ENCODE measurements around the gene C21orf58.
"Not testable (repeated sequence)": the region's sequence is repeated elsewhere in the genome, so short reads cannot be mapped to it uniquely, and the experiment has no call there.

Gene C21orf58

DNA sequence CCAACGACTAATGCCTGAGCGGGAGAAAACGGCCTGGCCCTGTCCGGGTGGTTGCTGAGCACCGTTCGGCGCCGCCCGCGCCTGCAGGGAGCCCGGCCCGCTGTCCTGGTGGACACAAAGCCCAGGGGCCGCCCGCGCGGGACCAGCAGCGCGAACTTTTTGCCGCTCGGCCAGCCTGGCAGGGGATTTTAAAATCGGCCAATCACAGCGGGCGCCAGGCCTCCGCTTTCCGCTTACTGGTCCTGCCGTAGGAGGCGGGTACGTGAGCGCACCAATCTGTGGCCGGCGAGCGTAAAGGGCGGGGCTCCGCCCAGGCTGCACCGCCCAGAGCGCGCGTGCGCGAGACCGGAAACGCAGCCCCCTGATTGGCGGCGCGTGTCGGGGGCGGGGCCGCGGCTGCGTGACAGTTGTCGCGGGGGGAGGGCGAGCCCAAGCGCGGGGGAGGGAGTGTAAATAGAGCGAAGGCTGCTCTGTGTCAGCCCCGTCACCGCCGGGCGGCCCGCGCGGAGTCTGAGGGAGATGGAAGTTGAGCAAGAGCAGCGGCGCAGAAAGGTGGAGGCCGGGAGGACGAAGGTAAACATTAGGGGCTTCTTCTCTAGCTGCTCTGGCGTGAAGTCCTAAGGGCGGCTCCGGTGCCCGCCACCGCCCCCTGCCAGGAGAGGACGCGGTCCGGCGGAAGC lies at the start of gene C21orf58, which contains the start of gene PCNT:
Gene C21orf58, minus strand, starts transcription at position 161 of the 680 bp plus-strand sequence. CDS start 1,132 bp downstream, outside the sequence.
Gene PCNT, plus strand, starts transcription at position 447 of the 680 bp plus-strand sequence. Its CDS starts 73 bp downstream, at position 520.
- DNase-seq = peak; percentile 88

DNA sequence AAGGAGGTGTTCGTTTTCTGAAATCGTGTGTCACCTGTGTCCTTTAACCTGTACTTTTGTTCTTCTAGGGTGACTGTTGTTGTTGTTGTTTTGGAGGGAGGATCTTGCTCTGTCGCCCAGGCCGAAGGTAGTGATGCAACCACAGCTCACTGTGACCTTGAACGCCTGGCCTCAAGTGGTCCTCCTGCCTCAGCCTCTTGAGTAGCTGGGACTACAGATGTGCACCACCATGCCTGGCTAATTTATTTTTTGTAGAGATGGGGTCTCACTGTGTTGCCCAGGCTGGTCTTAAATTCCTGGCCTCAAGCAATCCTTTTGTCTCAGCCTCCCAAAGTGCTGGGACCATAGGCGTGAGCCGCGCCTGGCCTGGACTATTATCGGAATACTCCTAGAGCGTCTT lies 49.3 kb upstream of the C21orf58 start:
- not testable (repeated sequence) for DNase-seq

DNA sequence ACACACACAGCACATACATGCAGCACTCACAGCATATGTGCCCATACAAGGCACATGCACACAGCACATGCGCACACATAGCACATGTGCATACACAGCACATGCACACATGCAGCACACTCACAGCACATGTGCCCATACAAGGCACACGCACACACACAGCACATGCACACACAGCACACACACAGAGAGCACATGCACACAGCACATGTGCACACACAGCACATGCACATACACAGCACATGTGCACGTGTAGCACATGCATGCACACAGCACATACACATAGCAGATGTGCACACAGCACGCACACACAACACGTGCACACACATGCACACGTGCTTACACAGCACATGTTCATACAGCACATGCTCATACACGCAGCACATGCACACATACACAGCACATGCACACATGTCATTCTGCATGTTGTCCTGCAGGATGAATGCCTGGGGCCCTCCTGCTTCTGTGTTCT lies 48.4 kb upstream of the C21orf58 start:
- DNase-seq = no peak

DNA sequence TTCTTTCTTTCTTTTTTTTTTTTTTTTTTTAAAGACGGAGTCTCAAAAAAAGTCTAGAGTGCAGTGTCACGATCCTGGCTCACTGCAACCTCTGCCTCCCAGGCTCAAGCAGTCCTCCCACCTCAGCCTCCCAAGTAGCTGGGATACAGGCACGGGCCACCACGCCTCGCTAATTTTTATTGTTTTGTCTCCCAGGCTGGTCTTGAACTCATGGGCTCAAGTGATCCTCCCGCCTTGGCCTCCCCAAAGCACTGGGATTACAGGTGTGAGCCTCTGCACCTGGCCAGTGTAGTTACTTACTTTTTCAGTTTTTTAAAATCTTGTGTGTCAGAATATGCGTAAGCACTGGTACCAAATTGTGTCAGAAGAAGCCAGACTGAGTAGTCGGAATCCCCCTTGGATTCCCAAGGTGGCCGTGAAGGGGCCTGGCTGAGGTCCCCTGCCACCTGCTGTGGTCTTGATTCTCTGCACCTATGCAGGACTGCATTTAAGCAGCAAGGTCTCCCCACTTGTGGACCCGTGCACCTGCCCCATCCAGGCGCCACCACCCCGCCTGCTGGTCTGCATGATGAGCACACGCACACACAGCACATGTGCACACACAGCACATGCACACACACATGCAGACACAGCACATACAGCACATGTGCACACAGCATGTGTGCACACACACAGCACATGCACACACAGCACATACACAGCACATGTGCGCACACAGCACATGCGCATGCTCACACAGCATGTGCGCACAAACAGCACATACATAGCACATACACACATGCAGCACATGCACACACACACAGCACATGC lies 47.7 kb upstream of the C21orf58 start:
- no peak for DNase-seq

DNA sequence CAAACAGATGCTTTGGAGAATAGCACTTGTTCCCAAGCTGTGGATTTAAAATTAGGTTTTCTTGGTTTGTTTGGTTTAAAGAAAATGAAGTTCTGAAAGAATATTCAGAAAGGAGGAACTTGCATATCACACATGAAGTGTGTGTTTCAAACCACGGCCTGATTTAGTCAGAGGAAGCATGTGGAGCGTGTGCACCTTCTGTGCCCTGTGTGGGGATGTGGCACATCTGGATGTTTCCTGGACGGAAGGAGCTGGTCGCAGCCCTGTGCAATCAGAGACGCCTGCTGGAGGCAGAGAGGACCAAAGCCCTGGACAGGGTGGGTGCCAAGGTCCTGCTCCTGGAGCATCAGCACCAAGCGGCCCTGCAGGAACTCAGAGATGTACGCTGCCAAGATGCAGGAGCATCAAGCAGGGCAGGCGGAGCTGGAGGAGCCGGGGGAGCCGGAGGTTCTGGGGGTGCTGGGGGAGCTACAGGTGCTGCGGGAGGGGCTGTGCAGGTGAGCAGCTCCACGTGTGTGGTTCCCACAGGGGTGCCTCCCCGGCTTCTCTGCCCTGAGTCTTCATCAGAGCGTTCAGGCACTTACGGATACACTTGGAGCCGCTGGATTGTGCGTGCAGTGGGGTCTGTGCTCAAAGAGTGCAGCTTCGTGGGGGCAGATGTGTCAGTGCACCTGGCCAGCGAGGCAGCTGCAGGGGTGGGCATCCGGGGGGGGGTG lies 46.0 kb upstream of the C21orf58 start:
- DNase-seq = no peak

DNA sequence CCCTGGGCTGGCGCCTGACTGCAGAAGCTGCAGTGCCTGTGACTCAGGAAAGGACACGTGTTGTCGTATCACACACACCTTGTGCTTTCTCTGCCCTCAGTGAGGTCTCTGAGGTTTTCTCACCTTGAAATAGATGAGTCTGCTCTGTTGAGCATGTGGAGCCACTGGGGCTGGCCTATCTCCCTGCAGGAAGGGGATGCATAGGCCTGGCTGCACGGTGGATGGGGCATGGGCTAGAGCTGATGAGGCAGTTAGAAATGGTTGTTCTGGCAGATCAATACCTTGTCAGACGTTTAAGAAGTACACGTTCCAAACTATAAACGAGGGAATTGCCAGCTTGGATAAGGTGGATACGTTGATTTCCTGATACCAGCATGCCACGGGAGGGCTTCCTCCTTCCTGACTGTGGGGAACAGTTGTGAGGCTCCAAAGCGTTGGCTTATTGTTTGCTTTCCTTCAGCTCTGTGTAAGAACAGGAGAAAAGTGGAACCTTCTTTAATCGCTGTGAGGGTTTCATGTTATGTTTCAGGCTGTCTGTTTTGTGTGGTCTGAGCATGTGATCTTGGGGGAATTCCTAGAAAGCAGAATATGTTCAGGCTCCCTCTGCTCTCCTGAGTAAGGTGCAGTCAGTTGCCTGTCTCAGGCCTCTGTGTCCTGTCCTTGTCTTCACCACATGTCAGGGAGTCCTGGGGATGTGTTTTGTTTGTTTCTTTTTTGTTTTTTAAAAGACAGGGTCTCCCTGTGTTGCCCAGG lies 45.0 kb upstream of the C21orf58 start:
- no peak for DNase-seq

DNA sequence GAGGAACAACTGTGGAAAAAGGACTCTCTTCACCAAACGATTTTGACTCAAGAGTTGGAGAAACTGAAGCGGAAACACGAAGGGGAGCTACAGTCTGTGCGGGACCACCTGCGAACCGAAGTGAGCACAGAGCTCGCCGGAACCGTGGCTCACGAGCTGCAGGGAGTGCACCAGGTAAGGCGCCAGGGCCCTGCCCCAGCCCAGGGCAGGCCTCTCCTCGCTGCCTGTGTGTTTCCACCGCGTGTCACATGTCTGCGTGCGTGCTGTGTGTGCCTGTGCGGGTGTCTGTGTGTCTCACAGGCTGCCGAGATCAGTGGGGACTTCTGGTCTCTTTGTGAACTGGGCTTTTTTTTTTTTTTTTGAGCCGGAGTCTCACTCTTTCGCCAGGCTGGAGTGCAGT lies 43.3 kb upstream of the C21orf58 start:
- DNase-seq = no peak

DNA sequence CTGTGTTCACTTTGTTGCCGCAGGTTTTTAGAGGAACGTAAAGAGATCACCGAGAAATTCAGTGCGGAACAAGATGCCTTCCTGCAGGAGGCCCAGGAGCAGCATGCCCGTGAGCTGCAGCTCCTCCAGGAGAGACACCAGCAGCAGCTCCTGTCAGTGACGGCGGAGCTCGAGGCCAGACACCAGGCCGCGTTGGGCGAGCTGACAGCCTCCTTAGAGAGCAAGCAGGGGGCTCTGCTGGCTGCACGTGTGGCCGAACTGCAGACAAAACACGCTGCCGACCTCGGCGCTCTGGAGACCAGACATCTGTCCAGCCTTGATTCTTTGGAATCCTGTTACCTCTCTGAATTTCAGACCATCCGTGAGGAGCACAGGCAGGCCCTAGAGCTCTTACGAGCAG lies 42.9 kb upstream of the C21orf58 start:
- no peak for DNase-seq

DNA sequence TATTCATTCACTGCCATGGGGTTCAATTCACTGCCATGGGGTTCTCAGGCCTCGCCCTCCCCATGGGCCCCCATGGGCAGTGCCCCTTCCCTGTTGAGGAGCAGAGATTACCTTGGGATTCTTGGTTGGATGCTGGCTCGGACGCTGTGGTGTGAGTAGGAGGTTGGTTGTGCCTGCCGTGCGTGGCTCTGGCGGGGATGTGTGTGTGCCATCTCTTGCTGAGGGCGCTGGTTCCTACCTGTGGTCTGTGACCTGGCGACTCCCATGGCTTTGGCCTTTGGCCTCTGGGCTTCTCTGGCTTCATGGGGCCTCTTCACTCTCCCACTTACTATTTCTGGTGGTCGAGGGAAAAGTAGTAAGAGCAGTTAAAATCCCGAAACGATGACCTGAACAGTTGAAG lies 42.4 kb upstream of the C21orf58 start:
- no peak for DNase-seq

DNA sequence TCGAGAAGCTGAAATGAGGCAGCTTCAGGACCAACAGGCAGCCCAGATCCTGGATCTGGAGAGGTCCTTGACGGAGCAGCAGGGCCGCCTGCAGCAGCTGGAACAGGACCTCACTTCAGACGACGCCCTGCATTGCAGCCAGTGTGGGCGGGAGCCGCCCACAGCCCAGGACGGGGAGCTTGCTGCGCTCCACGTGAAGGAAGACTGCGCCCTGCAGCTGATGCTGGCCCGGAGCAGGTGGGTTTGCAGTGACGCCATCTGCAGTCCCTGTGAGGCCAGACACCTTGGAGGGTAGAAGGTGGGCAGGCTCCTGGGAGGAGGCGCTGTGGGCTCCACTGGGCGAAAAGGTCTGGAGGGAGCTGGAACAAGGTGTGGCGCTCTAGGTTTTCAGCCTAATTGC lies 40.0 kb upstream of the C21orf58 start:
- DNase-seq = no peak

DNA sequence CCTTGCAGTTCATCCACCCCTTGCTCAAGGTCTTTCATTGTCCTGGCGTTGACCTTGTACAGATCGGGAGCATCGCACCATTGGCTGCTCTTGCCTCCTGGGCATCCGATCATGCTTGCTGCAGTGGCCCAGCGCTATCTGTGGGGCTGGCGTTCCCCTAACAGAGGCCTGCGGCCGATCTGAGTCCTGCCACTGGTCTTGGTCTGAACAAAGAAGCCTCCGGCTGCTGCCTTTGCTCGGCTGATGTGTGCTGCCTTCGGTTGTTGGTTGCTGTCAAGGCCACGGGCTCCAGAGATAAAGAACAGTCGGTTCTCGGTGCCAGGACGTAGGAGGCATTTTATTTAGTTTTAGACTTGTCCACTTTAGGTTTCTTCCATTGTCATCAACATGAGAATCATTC lies 39.3 kb upstream of the C21orf58 start:
- DNase-seq = no peak

DNA sequence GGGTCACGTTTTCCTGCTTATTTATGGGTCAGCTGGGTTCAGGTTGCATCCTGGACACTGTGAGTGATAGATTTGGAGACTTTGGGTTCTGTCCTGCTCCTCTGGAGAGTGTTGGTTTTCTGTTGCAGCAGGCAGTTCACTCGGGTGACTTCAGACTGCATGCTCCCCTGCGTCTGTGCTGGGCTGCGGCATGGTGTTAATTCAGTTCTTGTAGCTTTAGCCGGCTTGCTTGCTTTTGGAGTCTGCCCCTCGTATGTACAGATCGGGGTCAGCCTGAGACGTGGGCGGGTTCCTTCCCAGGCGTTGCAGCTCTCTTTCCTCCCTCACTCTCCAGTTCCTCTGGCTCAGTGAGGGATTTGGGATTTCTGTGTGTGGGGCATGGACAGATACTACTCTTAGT lies 38.3 kb upstream of the C21orf58 start:
- no peak for DNase-seq

DNA sequence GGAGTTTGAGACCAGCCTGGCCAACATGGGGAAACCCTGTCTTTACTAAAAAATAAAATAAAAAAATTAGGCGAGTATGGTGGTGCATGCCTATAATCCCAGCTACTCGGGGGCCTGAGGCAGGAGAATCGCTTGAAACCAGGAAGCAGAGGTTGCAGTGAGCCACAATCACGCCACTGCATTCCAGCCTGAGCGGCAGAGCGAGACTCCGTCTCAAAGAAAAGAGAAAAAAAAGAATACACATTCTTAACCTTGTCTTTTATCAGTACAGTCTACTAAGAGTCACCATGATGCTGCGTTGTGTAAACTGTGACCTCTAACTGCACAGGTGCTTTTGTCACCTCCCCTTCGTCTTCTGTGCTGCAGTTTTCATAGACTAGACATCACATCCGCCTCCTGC lies 37.5 kb upstream of the C21orf58 start:
- no peak for DNase-seq

DNA sequence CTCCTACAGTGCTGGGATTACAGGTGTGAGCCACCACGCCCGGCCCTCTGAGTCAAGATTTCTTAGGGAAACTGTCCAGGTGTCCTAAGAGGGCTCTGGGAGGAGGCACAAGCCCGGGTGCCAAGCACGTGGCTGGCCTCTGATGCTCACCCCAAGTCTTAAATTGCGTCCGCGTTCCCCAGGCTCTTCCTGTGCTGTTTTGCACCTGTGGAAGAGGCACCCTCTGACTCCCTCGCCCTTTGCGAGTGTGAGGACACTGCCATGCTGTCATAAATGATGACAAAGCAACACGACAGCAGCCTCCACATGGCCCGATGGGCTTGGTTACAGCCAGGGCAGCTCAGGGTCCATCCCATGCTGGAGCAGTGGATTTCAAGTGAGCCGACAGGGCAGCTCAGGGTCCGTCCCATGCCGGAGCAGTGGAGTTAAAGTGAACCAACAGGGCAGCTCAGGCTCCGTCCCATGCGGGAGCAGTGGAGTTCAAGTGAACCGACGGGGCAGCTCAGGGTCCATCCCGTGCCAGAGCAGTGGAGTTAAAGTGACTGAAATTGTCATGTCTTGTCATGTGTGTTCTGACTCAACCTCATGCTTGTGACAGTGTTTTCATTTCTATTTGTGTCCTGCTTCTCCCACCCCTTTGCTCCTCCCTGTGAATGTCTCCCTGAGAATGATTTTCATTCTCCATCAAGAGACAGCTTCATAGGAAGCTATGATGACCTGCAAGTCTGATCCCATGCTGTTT lies 34.2 kb upstream of the C21orf58 start:
- DNase-seq = no peak

DNA sequence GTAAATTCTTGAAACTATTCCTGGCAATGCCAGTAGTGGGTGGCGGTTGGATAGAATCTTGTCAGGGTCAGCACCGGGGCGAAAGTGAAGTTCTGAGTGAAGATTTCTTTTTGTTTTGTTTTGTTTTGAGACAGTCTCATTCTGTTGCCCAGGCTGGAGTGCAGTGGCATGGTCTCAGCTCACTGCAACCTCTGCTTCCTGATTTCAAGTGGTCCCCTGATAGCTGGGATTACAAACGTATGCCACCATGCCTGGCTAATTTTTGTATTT lies 33.6 kb upstream of the C21orf58 start:
- no peak for DNase-seq

DNA sequence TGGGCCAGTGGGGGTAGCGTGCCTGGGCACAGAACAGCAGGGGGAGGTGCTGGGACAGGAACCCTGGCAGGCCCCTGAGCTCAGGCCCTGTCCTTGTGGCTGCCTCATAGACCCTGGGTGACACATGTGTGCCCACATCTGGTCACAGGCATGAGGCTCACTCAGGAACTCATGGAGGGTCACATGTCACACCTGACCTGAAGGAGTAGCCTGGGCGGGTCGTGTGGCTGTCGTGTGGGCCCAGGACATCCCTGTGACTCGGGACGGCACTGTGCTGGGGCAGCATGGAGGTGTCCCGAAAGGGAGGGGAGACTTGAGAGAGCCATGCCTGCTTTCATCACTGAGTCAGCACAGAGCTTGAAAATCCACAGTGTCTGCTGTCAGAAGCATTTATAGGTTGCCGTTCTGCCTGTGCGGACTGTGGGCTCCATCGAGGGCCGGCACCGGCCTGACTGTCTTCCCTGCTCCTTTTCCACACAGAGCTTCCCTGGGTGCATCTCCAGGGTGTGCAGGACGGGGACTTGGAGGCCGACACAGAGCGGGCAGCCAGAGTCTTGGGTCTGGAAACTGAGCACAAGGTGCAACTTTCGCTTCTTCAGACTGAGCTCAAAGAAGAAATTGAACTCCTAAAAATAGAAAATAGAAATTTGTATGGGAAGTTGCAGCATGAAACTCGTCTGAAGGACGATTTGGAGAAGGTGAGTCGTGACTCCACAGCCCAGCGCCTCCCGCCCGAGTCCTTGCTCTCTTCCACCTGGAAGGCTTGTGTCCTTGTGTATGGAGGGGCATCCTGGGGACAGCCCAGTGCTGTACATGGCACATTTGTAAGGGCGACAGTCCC lies 33.0 kb upstream of the C21orf58 start:
- DNase-seq = no peak

DNA sequence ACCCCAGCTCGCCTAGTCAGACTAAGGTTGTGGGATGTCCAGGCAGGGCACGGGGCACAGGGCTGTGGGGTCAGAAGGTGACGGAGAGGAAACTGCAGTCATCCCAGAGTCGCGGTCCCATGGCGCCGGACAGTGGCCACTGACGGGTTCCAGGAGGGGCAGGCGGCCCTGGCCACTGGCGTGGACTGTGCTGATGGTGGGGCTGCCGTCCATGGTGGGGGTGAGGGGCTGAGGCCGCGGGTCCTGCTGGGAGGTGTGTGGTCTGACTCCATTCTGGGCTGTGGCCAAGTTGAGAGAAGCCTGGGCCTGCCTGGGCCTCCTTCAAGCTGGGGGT lies 32.3 kb upstream of the C21orf58 start:
- no peak for DNase-seq

DNA sequence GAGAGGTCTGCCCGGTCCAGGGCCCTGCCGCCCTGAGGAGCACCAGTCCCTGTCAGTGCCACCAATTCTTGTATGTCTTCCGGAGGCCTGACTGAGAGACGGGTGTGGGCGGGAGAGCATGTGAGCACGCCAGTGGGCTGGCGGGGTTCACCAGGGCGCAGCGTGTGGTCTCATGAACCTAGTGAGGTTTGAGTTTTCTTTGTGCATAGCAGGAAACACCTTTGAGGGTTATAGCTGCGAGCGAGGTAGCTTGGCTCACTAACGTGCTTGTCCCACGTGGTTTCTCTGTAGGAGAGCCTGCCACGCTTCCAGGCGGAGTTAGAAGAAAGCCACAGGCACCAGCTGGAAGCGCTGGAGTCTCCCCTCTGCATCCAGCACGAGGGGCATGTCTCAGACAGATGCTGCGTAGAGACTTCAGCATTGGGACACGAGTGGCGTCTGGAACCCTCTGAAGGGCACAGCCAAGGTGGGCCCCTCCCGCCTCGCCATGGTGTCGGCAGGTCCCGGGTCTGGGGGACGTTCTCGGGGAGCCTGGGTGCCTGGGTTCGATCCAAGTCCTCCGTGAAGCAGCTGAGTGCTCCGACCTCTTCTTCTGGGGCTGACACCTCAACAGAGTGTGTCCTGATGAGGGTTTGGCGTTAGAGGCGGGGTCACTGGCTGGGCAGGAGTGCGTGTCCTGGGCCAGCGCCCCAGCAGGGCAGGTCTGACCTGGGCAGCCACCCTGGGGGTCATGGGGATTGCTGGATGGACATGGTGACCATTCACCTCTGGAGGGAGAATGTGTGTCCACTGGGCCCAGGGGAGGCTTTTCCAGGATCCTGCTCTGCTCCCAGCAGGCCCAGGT lies 31.7 kb upstream of the C21orf58 start:
- DNase-seq = no peak

DNA sequence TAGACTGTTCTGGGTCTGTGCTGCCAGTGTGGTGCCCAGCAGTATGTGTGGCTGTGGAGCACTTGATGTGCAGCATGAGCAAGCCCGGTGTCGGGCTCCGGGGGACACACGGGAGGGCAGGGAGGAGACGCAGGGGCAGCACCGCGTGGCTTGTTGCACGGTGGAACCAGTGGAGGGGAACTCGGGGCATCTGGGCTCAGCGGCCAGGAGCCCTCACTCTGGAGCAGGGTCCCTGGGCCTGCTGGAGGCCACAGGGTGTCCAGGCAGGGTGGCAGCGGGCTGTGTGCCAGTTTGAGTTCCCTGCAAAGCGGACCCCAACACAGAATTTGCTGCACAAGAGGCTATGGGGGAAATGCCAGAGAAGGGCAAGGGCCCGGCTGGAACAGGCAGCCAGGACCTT lies 30.8 kb upstream of the C21orf58 start:
- no peak for DNase-seq

DNA sequence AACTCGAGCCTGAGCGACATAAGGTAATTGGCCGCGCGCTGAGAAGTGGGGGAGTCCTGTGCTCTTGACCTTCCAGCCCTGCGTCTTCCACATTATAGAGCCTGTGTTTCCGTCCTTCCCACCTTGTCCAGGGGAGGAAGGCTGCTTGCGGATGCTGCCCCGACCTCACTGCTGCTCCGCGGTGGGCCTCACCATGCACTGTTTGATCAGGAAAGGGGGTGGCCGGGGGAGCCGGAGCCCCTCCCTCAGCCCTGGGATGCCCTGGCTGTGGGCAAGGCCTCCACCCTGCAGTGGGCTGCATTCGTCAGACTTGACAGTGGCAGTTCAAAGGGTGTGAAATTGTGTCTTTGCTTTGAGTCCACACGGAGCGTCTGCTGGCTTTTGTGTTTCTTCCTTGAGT lies 30.4 kb upstream of the C21orf58 start:
- no peak for DNase-seq

DNA sequence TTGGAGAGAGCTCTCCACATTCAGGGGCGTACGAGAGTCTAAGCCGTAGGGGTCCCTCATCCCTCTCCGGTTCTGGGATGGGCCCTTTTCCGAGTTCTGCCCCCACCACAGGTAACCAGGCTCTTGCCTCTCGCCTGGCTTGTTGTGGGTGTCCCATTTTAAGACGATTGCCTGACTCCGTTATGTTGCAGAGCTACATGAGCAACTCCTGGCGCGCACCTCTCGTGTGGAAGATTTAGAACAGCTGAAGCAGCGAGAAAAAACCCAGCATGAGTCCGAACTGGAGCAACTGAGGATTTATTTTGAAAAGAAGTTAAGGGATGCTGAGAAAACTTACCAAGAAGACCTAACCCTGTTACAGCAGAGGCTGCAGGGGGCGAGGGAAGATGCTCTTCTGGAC lies 29.2 kb upstream of the C21orf58 start:
- no peak for DNase-seq

Data from DMS79 treated with DMSO at 0.1 percent for 48 hours (cell line).